Endothelial cell of umbilical vein (primary cell): ENCODE measurements around the gene MFAP4. TPM values are rescaled to one million over a fixed set of nuclear protein-coding genes. Genes with fewer than 3 reads are reported as not detected.

Experiments
- BruUV-seq: library from RNA; stranded (reverse); fragments of 400-500 nt; replicated peaks from 2 replicates; lab custom pipeline; 2021; lab: Mats Ljungman, UMichigan
- CTCF ChIA-PET: fragments of 300-600, 350-600 bp; sonication (Branson Sonifier 250); formaldehyde crosslinking; loops from one replicate; lab custom pipeline; 2021; ENCODE audit warnings: antibody characterized with exemption, inconsistent platforms; lab: Charles Lee
- POLR2A ChIA-PET: fragments of 300-600, 350-600 bp; sonication (Branson Sonifier 250); formaldehyde crosslinking; loops from one replicate; lab custom pipeline; 2021; ENCODE audit warnings: antibody characterized with exemption, inconsistent platforms; lab: Charles Lee
- DNase-seq: peaks from one replicate; pipeline ENCODE4 v3.0.0-alpha.2; 2011; ENCODE audit warnings: low read depth, low spot score
- FAIRE-seq: peaks from 2 replicates; lab custom pipeline; 2011; peaks lifted over from hg19 to GRCh38; lab: Jason Lieb, UNC
- H2AFZ ChIP-seq: 2 replicates; pipeline ENCODE4 v1.6.0; 2012; ENCODE audit warnings: low read depth, low read length, control low read depth, inconsistent platforms
- H3K27ac ChIP-seq: 2 replicates; pipeline ENCODE4 v1.5.1; 2011; ENCODE audit warnings: low read depth, mild to moderate bottlenecking, control low read depth, low read length, moderate library complexity; ENCODE audit not compliant: insufficient read depth
- H3K27me3 ChIP-seq, 2 experiments: 2 replicates each; pipeline versions ENCODE4 v1.6.0 to v1.6.1; 2011; ENCODE audit warnings: low read length in 2 of 2, mixed read lengths in 1 of 2; ENCODE audit not compliant: control insufficient read depth in 2 of 2, insufficient read depth in 2 of 2
- H3K36me3 ChIP-seq, 2 experiments: 2 replicates in 1 of 2; 3 replicates in 1 of 2; pipeline ENCODE4 v1.5.1; 2011; ENCODE audit warnings: low read length in 2 of 2, mild to moderate bottlenecking in 1 of 2, moderate library complexity in 1 of 2; ENCODE audit not compliant: control insufficient read depth in 2 of 2, insufficient read depth in 2 of 2; ENCODE audit errors: extremely low read depth in 1 of 2
- H3K4me1 ChIP-seq: 3 replicates; pipeline ENCODE4 v1.5.1; 2011; ENCODE audit warnings: mild to moderate bottlenecking, low read length; ENCODE audit not compliant: control insufficient read depth, insufficient read depth; ENCODE audit errors: extremely low read depth
- H3K4me2 ChIP-seq: 2 replicates; pipeline ENCODE4 v1.6.1; 2011; ENCODE audit warnings: low read length, control low read depth, mixed read lengths; ENCODE audit not compliant: insufficient read depth
- H3K4me3 ChIP-seq, 3 experiments: fragments of 200-600 bp in 1 of 3; sonication (generic), shearing (Covaris generic) in 1 of 3; replicated peaks in 1 of 3; 2 replicates each; pipeline ENCODE4 v1.5.1; 2011 to 2016; ENCODE audit warnings: control low read depth in 3 of 3, low read length in 3 of 3, mild to moderate bottlenecking in 2 of 3, inconsistent platforms in 1 of 3, low read depth in 1 of 3, moderate library complexity in 1 of 3; ENCODE audit not compliant: insufficient read depth in 1 of 3
- H3K79me2 ChIP-seq: 2 replicates; pipeline ENCODE4 v1.6.0; 2012; ENCODE audit warnings: low read length, inconsistent platforms; ENCODE audit not compliant: control insufficient read depth, insufficient read depth
- H3K9ac ChIP-seq: replicated peaks from 2 replicates; pipeline ENCODE3; 2011; ENCODE audit warnings: low read length, control low read depth; ENCODE audit not compliant: insufficient read depth; ENCODE audit errors: extremely low read depth
- H3K9me1 ChIP-seq: replicated peaks from 3 replicates; pipeline ENCODE4 v1.6.0; 2011; ENCODE audit warnings: mild to moderate bottlenecking, low read length; ENCODE audit not compliant: control insufficient read depth, insufficient read depth; ENCODE audit errors: extremely low read depth
- H3K9me3 ChIP-seq: replicated peaks from 2 replicates; pipeline ENCODE4 v1.5.1; 2012; ENCODE audit warnings: low read length, inconsistent platforms; ENCODE audit not compliant: control insufficient read depth, insufficient read depth
- H4K20me1 ChIP-seq: replicated peaks from 2 replicates; pipeline ENCODE3; 2011; ENCODE audit warnings: mild to moderate bottlenecking, low read length; ENCODE audit not compliant: control insufficient read depth, insufficient read depth; ENCODE audit errors: extremely low read depth
- EZH2 ChIP-seq: IDR thresholded peaks from 2 replicates; pipeline ENCODE4 v1.6.1; 2012; ENCODE audit warnings: borderline replicate concordance, low read depth, mild to moderate bottlenecking, moderate library complexity, low read length, inconsistent platforms; ENCODE audit not compliant: severe bottlenecking
- FOS ChIP-seq: IDR thresholded peaks from 2 replicates; pipeline ENCODE4 v1.6.1; 2011; ENCODE audit warnings: mild to moderate bottlenecking, low read length, moderate library complexity, borderline replicate concordance; ENCODE audit not compliant: insufficient read depth
- GATA2 ChIP-seq: IDR thresholded peaks from 2 replicates; pipeline ENCODE4 v1.7.0; 2011; ENCODE audit warnings: low read depth, mild to moderate bottlenecking, moderate library complexity, mixed read lengths, low read length; ENCODE audit not compliant: insufficient read length, insufficient read depth
- JUN ChIP-seq: IDR thresholded peaks from 2 replicates; pipeline ENCODE4 v1.6.1; 2011; ENCODE audit warnings: borderline replicate concordance, low read depth; ENCODE audit not compliant: insufficient read length, insufficient read depth
- MYC ChIP-seq: IDR thresholded peaks from one replicate; pipeline ENCODE4 v1.6.1; 2011; ENCODE audit warnings: mild to moderate bottlenecking, low read depth, low read length
- POLR2A ChIP-seq: IDR thresholded peaks from 2 replicates; pipeline ENCODE4 v1.6.1; 2012; ENCODE audit warnings: low read depth, mild to moderate bottlenecking, control low read depth, low read length
- POLR2AphosphoS5 ChIP-seq: IDR thresholded peaks from 2 replicates; pipeline ENCODE4 v1.6.1; 2012; ENCODE audit warnings: low read depth, mild to moderate bottlenecking, control low read depth, low read length, moderate library complexity; ENCODE audit not compliant: insufficient read depth
- dilution Hi-C: fragments of 300-500 bp; cut with MboI; formaldehyde crosslinking; loops from one replicate; pipeline ENCODE4 v1.15.0; 2019; ENCODE audit warnings: low sequenced_read_pairs; ENCODE audit not compliant: extremely low pct_ligation_motif_present
- intact Hi-C: fragments of 100-400 bp; cut with micrococcal nuclease; formaldehyde crosslinking; loops from one replicate; pipeline ENCODE4 v1.10.0; 2022
- polyA plus RNA-seq, 4 experiments: library from polyadenylated mRNA; depleted of rRNA in 3 of 4; stranded (reverse) in 3 of 4; unstranded in 1 of 4; fragments of >200 nt; gene quantifications; 2 replicates each; pipeline versions ENCODE4 v1.2.1 to v1.2.3, GENCODE V29; 2011 to 2012; ENCODE audit warnings: missing spikeins in 1 of 4
- total RNA-seq: library from RNA; stranded (reverse); gene quantifications from 2 replicates; pipeline ENCODE4 v1.2.3, GENCODE V29; 2021
- TF ChIP-seq, protein P1 (sequence below): IDR thresholded peaks from 2 replicates; pipeline ENCODE4 v1.6.1; 2011; ENCODE audit not compliant: insufficient read depth, insufficient read length
- TF ChIP-seq, protein P2 (sequence below), 2 donors: IDR thresholded peaks; 1 replicate in 1 of 2; 2 replicates in 1 of 2; pipeline ENCODE4 v1.5.1; 2011; ENCODE audit warnings: low read length in 2 of 2, mild to moderate bottlenecking in 2 of 2, moderate library complexity in 2 of 2, control low read depth in 1 of 2, inconsistent platforms in 1 of 2, low read depth in 1 of 2; ENCODE audit not compliant: insufficient read depth in 1 of 2; ENCODE audit errors: extremely low read depth in 1 of 2

Gene MFAP4
- total and polyA plus RNA-seq, 2 donors (not counting 3 experiments of a cell fraction or from before 2014, with no cell fraction given), result not detected

- Histone ChIP-seq H2AFZ (no peak overlapping the region), H4K20me1 (no peaks in the 10 kb centered on the region), H3K36me3 (peaks cover 0 to 2% of the 10 kb centered on the region in 2 experiments), H3K27ac (no peak overlapping the region), H3K9me1 (no peaks in the 10 kb centered on the region), H3K4me3 (no peak overlapping the region), H3K79me2 (no peaks in the 10 kb centered on the region), H3K4me2 (no peak overlapping the region), H3K4me1 (peaks cover 8% of the 10 kb centered on the region), H3K9me3 (no peaks in the 10 kb centered on the region), H3K27me3 (no peaks in the 10 kb centered on the region), H3K9ac (no peak overlapping the region)
- dilution Hi-C loops, result no loop called here
- no peak for DNase-seq
- no TSS peak for BruUV-seq
- intact Hi-C loops, result no loop called here
- TF ChIP-seq, protein P1, sequence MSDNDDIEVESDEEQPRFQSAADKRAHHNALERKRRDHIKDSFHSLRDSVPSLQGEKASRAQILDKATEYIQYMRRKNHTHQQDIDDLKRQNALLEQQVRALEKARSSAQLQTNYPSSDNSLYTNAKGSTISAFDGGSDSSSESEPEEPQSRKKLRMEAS, result no peak
- TF ChIP-seq MYC (no peak), JUN (no peak), FOS (no peak), POLR2A (no peak), POLR2AphosphoS5 (no peak), GATA2 (no peak)
- FAIRE-seq, result no peak
- CTCF ChIA-PET, result interaction anchor here (1.1 to 2.9 kb wide), 2 partner anchors 87 to 402 kb away, joined by 3 to 111 read pairs; no protein-coding TSS in a partner anchor
- POLR2A ChIA-PET, result no interaction called here
These were observed 26.2 kb downstream of the MFAP4 start for GRCh38 chr17:19360772-19361171.

DNA sequence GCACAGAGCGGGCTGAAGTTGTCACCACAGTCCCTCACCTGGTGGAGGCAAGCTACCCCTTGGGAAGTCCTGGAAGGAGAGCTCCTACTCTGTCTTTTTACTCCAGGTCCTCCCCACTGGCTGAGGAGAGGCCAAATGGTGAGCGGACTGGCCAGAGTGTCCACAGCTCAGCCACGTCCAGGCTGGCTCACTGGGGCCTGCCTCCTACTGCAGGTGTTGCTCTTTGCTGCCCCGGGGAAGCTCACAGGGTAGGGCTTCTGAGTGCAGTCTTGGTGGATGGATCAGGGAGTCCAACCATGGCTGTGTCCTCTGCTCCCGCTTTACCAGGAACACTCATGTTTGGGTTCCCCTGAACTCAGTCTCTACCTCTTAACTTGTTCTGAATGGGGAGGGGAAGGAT lies 27.1 kb downstream of the MFAP4 start:
- no peaks in the 10 kb centered on the region for H3K9me3 ChIP-seq
- peaks cover 8% of the 10 kb centered on the region for H3K4me1 ChIP-seq
- no peaks in the 10 kb centered on the region for H3K79me2 ChIP-seq
- ChIA-PET CTCF (no interaction called here), POLR2A (no interaction called here)
- DNase-seq, result no peak
- no peak overlapping the region for H2AFZ ChIP-seq
- intact Hi-C loops, result no loop called here
- H3K4me3 ChIP-seq, result no peak overlapping the region
- H3K27ac ChIP-seq, result no peak overlapping the region
- no peak overlapping the region for H3K4me2 ChIP-seq
- no peaks in the 10 kb centered on the region for H4K20me1 ChIP-seq
- H3K27me3 ChIP-seq, result no peaks in the 10 kb centered on the region
- TF ChIP-seq POLR2A, result no peak
- no peak for TF ChIP-seq POLR2AphosphoS5
- no peak for TF ChIP-seq EZH2
- no peak for TF ChIP-seq GATA2
- TF ChIP-seq, protein P2, sequence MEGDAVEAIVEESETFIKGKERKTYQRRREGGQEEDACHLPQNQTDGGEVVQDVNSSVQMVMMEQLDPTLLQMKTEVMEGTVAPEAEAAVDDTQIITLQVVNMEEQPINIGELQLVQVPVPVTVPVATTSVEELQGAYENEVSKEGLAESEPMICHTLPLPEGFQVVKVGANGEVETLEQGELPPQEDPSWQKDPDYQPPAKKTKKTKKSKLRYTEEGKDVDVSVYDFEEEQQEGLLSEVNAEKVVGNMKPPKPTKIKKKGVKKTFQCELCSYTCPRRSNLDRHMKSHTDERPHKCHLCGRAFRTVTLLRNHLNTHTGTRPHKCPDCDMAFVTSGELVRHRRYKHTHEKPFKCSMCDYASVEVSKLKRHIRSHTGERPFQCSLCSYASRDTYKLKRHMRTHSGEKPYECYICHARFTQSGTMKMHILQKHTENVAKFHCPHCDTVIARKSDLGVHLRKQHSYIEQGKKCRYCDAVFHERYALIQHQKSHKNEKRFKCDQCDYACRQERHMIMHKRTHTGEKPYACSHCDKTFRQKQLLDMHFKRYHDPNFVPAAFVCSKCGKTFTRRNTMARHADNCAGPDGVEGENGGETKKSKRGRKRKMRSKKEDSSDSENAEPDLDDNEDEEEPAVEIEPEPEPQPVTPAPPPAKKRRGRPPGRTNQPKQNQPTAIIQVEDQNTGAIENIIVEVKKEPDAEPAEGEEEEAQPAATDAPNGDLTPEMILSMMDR (IDR thresholded peaks at IDR 0.05; ENCODE audit: extremely low read depth in 1 of 2, insufficient read depth in 1 of 2, low read depth in 1 of 2, low read length in 2 of 2), result no peak
- TF ChIP-seq FOS, result no peak
- no peak for TF ChIP-seq JUN
- TF ChIP-seq, protein P1, result no peak
- TF ChIP-seq MYC, result no peak
- no TSS peak for BruUV-seq
- FAIRE-seq, result no peak
- H3K9ac ChIP-seq, result no peak overlapping the region
- H3K9me1 ChIP-seq, result no peaks in the 10 kb centered on the region
- dilution Hi-C loops, result no loop called here
- peaks cover 0 to 2% of the 10 kb centered on the region in 2 experiments for H3K36me3 ChIP-seq
